Large intestine (tissue), 3 donors: ENCODE data around the gene KDM1B. TPM values are rescaled to one million over a fixed set of nuclear protein-coding genes. Genes with fewer than 3 reads are reported as not detected.
"Not testable (repeated sequence)": the region's sequence is repeated elsewhere in the genome, so short reads cannot be mapped to it uniquely, and the experiment has no call there.

ENCODE experiments used
- DNase-seq, 2 donors: peaks; one replicate each; pipeline versions ENCODE4 v3.0.0 to v3.0.0-alpha.2; 2013
- H3K27ac ChIP-seq: one replicate; pipeline ENCODE4 v1.5.1; 2013; ENCODE audit warnings: low read length
- H3K27me3 ChIP-seq: 2 replicates; pipeline ENCODE4 v1.6.1; 2013; ENCODE audit warnings: low read length; ENCODE audit not compliant: control insufficient read depth, insufficient read depth
- H3K36me3 ChIP-seq: 2 replicates; pipeline ENCODE4 v1.6.1; 2013; ENCODE audit warnings: low read length; ENCODE audit not compliant: control insufficient read depth, insufficient read depth
- H3K4me1 ChIP-seq: one replicate; pipeline ENCODE4 v1.6.1; 2013; ENCODE audit warnings: low read length; ENCODE audit not compliant: control insufficient read depth, insufficient read depth
- H3K4me3 ChIP-seq: one replicate; pipeline ENCODE4 v1.5.1; 2013; ENCODE audit warnings: low read length
- H3K9me3 ChIP-seq: one replicate; pipeline ENCODE4 v1.6.1; 2013; ENCODE audit warnings: mild to moderate bottlenecking, low read depth, low read length, moderate library complexity; ENCODE audit not compliant: control insufficient read depth
- WGBS: methylation state at CpG from one replicate; pipeline ENCODE4 v1.1.5; 2013; ENCODE audit warnings: low lambda C conversion rate; ENCODE audit not compliant: insufficient coverage; 5-methylcytosine and 5-hydroxymethylcytosine counted together
- polyA plus RNA-seq: library from polyadenylated mRNA; unstranded; fragments of 120-200 nt; gene quantifications from one replicate; pipeline ENCODE4 v1.2.1, GENCODE V29; 2013

KDM1B gene
- polyA plus RNA-seq, 1 donor: 11.4 TPM

DNA sequence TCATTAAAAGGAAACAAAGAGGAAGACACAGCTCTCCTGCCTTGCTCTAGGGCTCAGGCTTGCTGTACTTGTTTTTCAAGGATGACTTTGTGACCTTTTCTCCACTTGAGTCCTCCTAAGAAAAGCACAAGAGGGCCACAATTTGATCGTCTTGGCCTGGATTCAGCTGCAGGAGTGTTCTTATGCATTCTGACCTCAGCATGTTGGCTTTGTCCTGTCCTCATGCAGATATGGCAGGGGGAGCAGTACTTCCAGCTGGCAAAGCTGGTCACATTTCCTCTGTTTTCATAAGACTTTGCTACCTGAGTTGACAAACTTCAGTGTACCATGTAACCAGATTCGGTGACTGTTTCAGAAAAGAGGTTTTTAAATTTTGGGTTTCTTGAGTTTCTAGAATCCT is 30.8 kb downstream of the KDM1B start:
- Histone ChIP-seq H3K9me3 (no peaks in the 10 kb centered on the region), H3K27ac (no peak overlapping the region)
- DNase-seq: no peak

DNA sequence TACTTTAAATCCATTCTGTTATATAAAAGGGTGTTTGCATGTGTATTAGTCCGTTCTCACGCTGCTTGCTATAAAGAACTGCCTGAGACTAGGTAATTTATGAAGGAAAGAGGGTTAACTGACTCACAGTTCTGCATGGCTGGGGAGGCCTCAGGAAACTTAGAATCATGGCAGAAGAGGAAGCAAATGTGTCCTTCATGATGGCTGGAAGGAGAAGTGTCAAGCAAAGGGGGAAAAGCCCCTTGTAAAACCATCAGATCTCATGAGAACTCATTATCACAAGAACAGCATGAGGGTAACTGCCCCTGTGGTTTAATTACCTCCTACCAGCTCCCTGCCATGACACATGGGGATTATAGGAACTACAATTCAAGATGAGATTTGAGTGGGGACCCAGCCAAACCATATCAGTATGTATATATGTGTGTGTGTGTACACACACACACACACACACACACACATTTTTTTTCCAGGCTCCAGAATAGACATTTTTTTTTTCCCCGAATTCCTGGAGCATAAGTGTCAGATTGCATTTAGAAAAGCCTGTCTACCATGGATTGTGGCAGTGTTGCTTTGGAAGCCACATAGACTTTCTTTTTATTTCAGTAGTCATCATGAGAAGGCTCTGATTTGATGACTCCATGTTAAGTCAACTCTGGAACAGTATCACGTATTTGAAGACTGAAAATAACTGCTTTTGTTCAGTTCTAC is 31.5 kb downstream of the KDM1B start:
- H3K36me3 ChIP-seq: peaks cover 11% of the 10 kb centered on the region
- WGBS: 85% methylated on average over 4 of the region's 4 CpGs
- H3K9me3 ChIP-seq: no peaks in the 10 kb centered on the region
- no peak overlapping the region for H3K27ac ChIP-seq
- no peak overlapping the region for H3K4me3 ChIP-seq
- no peak for DNase-seq
- no peaks in the 10 kb centered on the region for H3K27me3 ChIP-seq
- no peaks in the 10 kb centered on the region for H3K4me1 ChIP-seq

More for the DNA sequence above, 30.8 kb downstream of the KDM1B start:
- no peaks in the 10 kb centered on the region for H3K4me1 ChIP-seq
- H3K36me3 ChIP-seq: peaks cover 5% of the 10 kb centered on the region
- H3K27me3 ChIP-seq: no peaks in the 10 kb centered on the region
- 50% methylated on average over 2 of the region's 2 CpGs for WGBS
- no peak overlapping the region for H3K4me3 ChIP-seq

DNA sequence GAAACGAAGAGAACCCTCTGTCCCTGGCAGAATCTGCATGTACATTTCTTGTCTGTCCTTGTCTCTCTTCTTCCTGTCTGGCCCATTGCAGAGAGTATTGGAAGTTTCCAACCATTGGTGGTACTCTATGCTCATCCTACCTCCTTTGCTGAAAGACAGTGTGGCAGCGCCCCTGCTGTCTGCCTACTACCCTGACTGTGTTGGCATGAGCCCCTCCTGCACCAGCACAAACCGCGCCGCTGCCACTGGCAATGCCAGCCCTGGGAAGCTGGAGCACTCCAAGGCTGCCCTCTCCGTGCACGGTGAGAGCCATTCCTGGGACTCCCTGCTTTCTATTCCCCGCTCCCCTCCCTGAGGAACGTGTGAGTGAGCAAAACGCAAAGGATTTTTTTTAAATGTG is 32.5 kb downstream of the KDM1B start:
- Histone ChIP-seq H3K4me1 (no peaks in the 10 kb centered on the region), H3K27me3 (no peaks in the 10 kb centered on the region), H3K36me3 (peaks cover 13% of the 10 kb centered on the region), H3K9me3 (no peaks in the 10 kb centered on the region), H3K4me3 (no peak overlapping the region), H3K27ac (no peak overlapping the region)
- no peak for DNase-seq
- WGBS: no CpG with 5 or more reads among the region's 10 CpGs

DNA sequence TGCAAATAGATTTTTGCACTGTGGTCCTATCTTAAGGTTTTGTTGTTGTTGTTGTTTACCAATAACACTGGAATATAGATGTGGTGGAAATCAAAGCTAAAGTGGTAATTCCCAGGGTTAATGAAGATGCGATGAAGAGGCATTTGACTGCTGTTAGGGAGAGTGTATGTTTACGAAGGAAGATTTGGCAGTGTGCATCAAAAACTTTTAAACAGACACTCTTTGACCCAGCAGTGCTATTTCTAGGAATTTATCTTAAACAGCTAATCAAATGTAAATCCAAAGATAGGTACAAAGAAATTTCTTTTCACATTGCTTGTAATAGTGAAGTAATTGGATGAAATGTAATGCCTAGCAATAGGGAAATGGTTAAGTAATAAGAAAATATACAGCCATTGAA is 34.0 kb downstream of the KDM1B start:
- H3K4me3 ChIP-seq: no peak overlapping the region
- H3K9me3 ChIP-seq: no peaks in the 10 kb centered on the region
- no peak overlapping the region for H3K27ac ChIP-seq
- peaks cover 13% of the 10 kb centered on the region for H3K36me3 ChIP-seq
- H3K27me3 ChIP-seq: no peaks in the 10 kb centered on the region
- WGBS: 100% methylated on average over 1 of the region's 2 CpGs
- H3K4me1 ChIP-seq: no peaks in the 10 kb centered on the region
- no peak for DNase-seq

DNA sequence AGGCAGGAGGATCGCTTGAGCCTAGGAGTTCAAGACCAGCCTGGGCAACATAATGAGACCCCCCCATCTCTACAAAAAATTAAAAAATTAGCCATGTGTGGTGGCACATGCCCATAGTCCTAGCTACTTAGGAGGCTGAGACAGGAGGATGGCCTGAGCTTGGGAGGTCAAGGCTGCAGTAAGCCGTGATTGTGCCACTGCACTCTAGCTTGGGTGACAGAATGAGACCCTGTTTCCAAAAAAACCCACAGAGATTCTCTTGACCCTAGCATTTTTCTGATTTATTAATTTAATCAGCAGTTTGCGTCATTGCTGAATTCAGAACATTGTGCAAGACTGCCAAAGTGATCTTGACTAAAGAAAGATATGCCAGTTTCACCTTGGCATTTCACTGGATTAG is 36.8 kb downstream of the KDM1B start:
- Histone ChIP-seq H3K4me3 (no peak overlapping the region), H3K4me1 (no peaks in the 10 kb centered on the region), H3K36me3 (peaks cover 16% of the 10 kb centered on the region), H3K27me3 (no peaks in the 10 kb centered on the region), H3K27ac (no peak overlapping the region), H3K9me3 (no peaks in the 10 kb centered on the region)
- no peak for DNase-seq
- WGBS: no CpG with 5 or more reads among the region's 3 CpGs

DNA sequence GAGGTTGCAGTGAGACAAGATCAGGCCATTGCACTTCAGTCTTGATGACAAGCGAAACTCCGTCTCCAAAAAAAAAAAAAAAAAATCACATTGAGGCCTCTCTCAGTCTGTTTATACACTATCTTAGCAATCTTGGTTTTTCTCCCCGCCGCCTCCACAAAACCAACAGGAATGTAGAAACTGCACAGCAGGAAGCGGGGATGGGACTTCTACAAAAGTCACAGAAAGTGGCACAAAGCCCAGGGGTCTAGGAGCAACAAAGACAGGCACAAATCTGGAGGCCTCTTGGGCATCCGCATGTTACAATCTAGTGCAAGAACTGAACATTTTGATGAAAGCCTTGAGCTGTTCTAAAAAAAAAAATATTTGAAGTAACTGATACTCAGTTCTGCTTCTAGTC is 48.6 kb downstream of the KDM1B start:
- no peak overlapping the region for H3K27ac ChIP-seq
- no peak overlapping the region for H3K4me3 ChIP-seq
- WGBS: 100% methylated on average over 2 of the region's 6 CpGs
- H3K36me3 ChIP-seq: peaks cover 31% of the 10 kb centered on the region
- no peak for DNase-seq
- no peaks in the 10 kb centered on the region for H3K27me3 ChIP-seq
- no peaks in the 10 kb centered on the region for H3K9me3 ChIP-seq
- H3K4me1 ChIP-seq: no peaks in the 10 kb centered on the region

DNA sequence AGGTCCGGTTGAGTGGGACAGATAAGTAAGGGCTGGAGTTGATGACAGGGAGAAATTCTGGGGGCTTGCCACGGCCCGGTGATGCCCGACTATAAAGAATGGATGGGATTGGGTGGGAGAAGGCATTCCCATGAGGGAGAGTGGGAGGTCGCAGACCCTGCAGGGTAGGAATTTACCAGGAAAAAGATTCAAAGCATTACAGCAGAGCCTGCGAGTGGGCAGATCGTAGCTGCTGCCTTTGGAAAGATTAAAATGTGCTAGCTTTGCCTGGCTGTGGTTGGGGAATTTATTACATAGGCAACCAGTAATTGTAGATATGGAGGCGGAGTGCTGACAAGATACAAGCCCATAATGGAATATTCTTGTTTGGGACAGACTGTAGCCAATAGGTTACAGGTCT is 49.5 kb downstream of the KDM1B start:
- Histone ChIP-seq H3K4me1 (no peaks in the 10 kb centered on the region), H3K27ac (no peak overlapping the region), H3K36me3 (peaks cover 28% of the 10 kb centered on the region), H3K4me3 (no peak overlapping the region), H3K27me3 (no peaks in the 10 kb centered on the region), H3K9me3 (no peaks in the 10 kb centered on the region)
- DNase-seq: no peak
- no CpG with 5 or more reads among the region's 8 CpGs for WGBS

DNA sequence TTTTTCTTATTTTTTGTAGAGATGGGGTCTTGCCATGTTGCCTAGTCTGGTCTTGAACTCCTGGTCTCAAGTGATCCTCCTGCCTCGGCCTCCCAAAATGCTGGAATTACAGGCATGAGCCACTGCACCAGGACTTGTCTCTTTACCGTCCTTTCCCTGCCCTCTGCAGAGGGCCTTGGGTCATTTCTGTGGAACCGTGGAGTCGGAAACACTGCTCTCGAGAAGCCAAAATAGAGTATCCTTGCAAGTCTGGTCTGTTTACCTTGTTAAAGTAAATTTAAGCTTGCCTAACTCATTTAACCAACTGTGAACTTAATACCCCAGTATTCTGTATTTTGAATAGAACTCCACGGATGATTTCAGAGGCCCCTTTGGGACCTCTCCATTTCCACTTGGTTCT is 51.4 kb downstream of the KDM1B start:
- H3K27me3 ChIP-seq: no peaks in the 10 kb centered on the region
- H3K36me3 ChIP-seq: peaks cover 17% of the 10 kb centered on the region
- no peak for DNase-seq
- H3K4me3 ChIP-seq: no peak overlapping the region
- H3K27ac ChIP-seq: no peak overlapping the region
- 100% methylated on average over 1 of the region's 6 CpGs for WGBS
- H3K4me1 ChIP-seq: no peaks in the 10 kb centered on the region
- H3K9me3 ChIP-seq: no peaks in the 10 kb centered on the region

DNA sequence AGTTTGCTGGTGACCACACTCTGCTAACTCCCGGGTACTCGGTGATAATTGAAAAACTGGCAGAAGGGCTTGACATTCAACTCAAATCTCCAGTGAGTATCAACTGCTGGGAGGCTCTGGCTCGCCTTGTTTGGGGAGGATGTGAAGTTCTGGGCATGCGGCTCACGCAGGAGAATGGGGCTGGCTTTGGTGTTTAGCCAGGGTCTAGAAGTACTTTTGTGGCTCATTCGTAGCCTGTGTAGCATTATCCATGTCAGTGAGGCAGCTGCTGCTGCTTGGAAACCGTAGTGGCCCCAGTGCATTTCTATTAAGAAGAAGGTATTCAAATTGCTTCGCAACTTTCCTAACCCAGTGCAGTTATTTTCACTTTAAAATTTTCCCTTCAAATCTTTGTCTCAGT is 52.2 kb downstream of the KDM1B start:
- Histone ChIP-seq H3K27ac (no peak overlapping the region), H3K9me3 (no peaks in the 10 kb centered on the region), H3K27me3 (no peaks in the 10 kb centered on the region), H3K4me3 (no peak overlapping the region), H3K36me3 (peaks cover 12% of the 10 kb centered on the region), H3K4me1 (no peaks in the 10 kb centered on the region)
- no peak for DNase-seq
- 40% methylated on average over 1 of the region's 8 CpGs for WGBS

DNA sequence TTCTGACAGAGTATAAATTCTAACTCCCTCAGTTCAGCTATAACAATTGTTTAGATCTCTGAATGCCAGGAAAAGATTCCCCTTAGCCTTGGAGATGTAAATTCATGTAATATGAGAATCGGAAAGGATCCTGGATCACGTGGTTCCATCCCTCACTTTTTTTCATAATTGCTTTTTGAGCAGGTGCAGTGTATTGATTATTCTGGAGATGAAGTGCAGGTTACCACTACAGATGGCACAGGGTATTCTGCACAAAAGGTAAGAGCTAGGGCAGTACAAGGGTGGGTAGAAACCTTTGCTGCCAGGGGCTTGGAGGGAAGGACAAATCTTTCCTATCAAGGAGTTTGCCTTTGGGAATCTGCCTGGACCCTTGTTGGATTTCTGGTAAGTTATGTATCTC is 52.7 kb downstream of the KDM1B start:
- WGBS: no CpG with 5 or more reads among the region's 2 CpGs

DNA sequence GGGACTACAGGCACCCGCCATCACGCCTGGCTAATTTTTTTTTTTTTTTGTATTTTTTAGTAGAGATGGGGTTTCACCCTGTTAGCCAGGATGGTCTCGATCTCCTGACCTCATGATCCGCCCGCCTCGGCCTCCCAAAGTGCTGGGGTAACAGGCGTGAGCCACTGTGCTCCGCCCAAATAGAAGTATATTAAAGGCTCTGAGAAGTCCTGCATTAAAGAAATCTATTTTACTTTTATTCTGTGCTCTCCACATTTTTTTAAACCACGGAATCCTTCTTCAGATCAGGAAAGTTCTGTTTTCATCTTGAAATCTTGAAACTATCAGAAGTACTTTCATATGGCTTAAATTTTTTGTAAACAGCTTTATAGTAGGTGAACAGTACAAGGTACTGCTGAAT is 53.6 kb downstream of the KDM1B start:
- not testable (repeated sequence) for H3K9me3 ChIP-seq, H3K4me1 ChIP-seq, DNase-seq, H3K4me3 ChIP-seq, H3K27ac ChIP-seq, H3K27me3 ChIP-seq
- WGBS: 100% methylated on average over 3 of the region's 9 CpGs
- H3K36me3 ChIP-seq: peaks cover 13% of the 10 kb centered on the region

More for the DNA sequence above, 52.7 kb downstream of the KDM1B start:
- Histone ChIP-seq H3K36me3 (peaks cover 14% of the 10 kb centered on the region), H3K4me3 (no peak overlapping the region), H3K9me3 (no peaks in the 10 kb centered on the region), H3K27ac (no peak overlapping the region), H3K27me3 (no peaks in the 10 kb centered on the region), H3K4me1 (no peaks in the 10 kb centered on the region)
- no peak for DNase-seq
